HL-60 (cell line): Measurements from ENCODE around the gene RFTN1.

ENCODE experiments used
- CTCF ChIP-seq: IDR thresholded peaks from one replicate; pipeline ENCODE4 v1.5.1; 2011; ENCODE audit warnings: low read length, control low read depth, inconsistent platforms; ENCODE audit not compliant: insufficient read depth
- POLR2AphosphoS5 ChIP-seq: IDR thresholded peaks from 2 replicates; pipeline ENCODE4 v1.6.1; 2012; ENCODE audit warnings: low read depth
- REST ChIP-seq: IDR thresholded peaks from 2 replicates; pipeline ENCODE4 v1.6.1; 2012; ENCODE audit warnings: low read depth; ENCODE audit not compliant: insufficient replicate concordance
- SPI1 ChIP-seq: IDR thresholded peaks from 2 replicates; pipeline ENCODE4 v1.6.1; 2012; ENCODE audit warnings: low read depth, mild to moderate bottlenecking, borderline replicate concordance

- no peak for TF ChIP-seq CTCF
- TF ChIP-seq SPI1 = no peak
- no peak for TF ChIP-seq POLR2AphosphoS5
- no peak for TF ChIP-seq REST
Observed at GRCh38 chr3:16456784-16457415, 56.6 kb downstream of the RFTN1 start.
